Fibroblast of villous mesenchyme (primary cell): ENCODE results near the gene FHL2. TPM values are rescaled to one million over a fixed set of nuclear protein-coding genes. Genes with fewer than 3 reads are reported as not detected.

Experiments used
- DNase-seq: peaks from one replicate; pipeline ENCODE4 v3.0.0-alpha.2; 2010; ENCODE audit warnings: low read depth
- H3K4me3 ChIP-seq: 2 replicates; pipeline ENCODE4 v1.5.1; 2011; ENCODE audit warnings: low read depth, mild to moderate bottlenecking, low read length
- CTCF ChIP-seq: IDR thresholded peaks from 2 replicates; pipeline ENCODE4 v1.5.1; 2012; ENCODE audit warnings: low read depth, mild to moderate bottlenecking, low read length; ENCODE audit not compliant: insufficient read depth
- total RNA-seq: library from RNA; depleted of rRNA; stranded (reverse); fragments of >200 nt; gene quantifications from 2 replicates; pipeline ENCODE4 v1.2.3, GENCODE V29; 2012

FHL2 gene
- total RNA-seq, 1 donor = 343 TPM

- TF ChIP-seq CTCF = no peak
- no peak overlapping the region for H3K4me3 ChIP-seq
- DNase-seq = no peak
Observed at GRCh38 chr2:105376010-105376409, 22.8 kb downstream of the FHL2 start.

- H3K4me3 ChIP-seq = no peak overlapping the region
- DNase-seq = peak; percentile 98
- no peak for TF ChIP-seq CTCF
Observed at GRCh38 chr2:105375001-105375561, 23.8 kb downstream of the FHL2 start.

- no peak for TF ChIP-seq CTCF
- no peak overlapping the region for H3K4me3 ChIP-seq
Observed at GRCh38 chr2:105373895-105374401, 24.9 kb downstream of the FHL2 start.

DNA sequence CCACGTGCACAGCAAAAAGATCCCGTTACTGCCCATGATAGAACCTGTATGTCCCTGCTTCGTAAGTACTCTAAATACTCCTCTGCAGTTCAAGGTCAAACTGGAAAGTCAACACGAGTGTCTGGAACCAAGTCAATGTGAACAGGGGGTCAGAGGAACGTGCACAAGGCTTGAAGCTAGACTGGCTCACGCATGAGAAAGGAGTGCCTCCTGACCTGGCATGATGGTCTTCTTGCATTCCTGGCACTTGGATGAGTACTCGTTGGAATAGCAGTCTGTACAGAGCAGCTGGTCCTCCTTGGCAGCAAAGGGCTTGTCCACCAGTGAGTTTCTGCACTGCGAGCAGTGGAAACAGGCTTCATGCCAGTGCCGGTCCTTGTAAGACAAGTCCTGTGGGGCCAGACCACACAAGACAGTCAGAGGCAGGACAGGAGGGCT lies 25.5 kb downstream of the FHL2 start:
- TF ChIP-seq CTCF = no peak
- no peak overlapping the region for H3K4me3 ChIP-seq
- no peak for DNase-seq

More at GRCh38 chr2:105373895-105374401, 24.9 kb downstream of the FHL2 start:
- no peak for DNase-seq

GRCh38 chr2:105371810-105372209 lies 27.0 kb downstream of the FHL2 start:
- no peak for DNase-seq
- no peak overlapping the region for H3K4me3 ChIP-seq
- no peak for TF ChIP-seq CTCF

DNA sequence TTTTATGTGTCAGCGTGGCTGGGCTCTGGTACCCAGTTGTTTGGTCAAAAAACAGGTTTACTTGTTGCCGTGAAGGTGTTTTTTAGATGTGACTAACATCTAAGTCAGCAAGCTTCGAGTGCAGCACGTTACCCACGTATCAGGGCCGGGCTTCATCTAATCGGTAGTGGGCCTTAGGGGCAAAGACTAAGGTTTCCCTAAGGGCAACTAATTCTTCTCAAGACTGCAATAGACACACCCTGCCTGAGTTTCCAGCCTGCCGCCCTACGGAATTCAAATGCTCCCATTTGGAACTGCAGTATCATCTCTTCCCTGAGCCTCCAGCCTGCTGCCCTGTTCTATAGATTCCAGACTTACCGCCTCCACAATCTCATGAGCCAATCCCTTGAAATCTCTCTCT lies 27.7 kb downstream of the FHL2 start:
- no peak for DNase-seq
- no peak for TF ChIP-seq CTCF

More for the DNA sequence above, 27.7 kb downstream of the FHL2 start:
- H3K4me3 ChIP-seq = no peak overlapping the region
